ENCODE results near the gene TRIM44.

TRIM44 gene, protein sequence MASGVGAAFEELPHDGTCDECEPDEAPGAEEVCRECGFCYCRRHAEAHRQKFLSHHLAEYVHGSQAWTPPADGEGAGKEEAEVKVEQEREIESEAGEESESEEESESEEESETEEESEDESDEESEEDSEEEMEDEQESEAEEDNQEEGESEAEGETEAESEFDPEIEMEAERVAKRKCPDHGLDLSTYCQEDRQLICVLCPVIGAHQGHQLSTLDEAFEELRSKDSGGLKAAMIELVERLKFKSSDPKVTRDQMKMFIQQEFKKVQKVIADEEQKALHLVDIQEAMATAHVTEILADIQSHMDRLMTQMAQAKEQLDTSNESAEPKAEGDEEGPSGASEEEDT

GRCh38 chr11:35662649-35663407 lies at the start of gene TRIM44:
TSS of gene TRIM44 (plus strand) at chr11:35662775. CDS start at chr11:35663112, 337 bp downstream.
- peak; percentile 86 for DNase-seq

GRCh38 chr11:35614939-35615569 lies 47.5 kb upstream of the TRIM44 start:
- DNase-seq, result no peak

GRCh38 chr11:35615921-35616900 lies 46.4 kb upstream of the TRIM44 start:
- no peak for DNase-seq

GRCh38 chr11:35617316-35617686 lies 45.3 kb upstream of the TRIM44 start:
- DNase-seq, result no peak

DNA sequence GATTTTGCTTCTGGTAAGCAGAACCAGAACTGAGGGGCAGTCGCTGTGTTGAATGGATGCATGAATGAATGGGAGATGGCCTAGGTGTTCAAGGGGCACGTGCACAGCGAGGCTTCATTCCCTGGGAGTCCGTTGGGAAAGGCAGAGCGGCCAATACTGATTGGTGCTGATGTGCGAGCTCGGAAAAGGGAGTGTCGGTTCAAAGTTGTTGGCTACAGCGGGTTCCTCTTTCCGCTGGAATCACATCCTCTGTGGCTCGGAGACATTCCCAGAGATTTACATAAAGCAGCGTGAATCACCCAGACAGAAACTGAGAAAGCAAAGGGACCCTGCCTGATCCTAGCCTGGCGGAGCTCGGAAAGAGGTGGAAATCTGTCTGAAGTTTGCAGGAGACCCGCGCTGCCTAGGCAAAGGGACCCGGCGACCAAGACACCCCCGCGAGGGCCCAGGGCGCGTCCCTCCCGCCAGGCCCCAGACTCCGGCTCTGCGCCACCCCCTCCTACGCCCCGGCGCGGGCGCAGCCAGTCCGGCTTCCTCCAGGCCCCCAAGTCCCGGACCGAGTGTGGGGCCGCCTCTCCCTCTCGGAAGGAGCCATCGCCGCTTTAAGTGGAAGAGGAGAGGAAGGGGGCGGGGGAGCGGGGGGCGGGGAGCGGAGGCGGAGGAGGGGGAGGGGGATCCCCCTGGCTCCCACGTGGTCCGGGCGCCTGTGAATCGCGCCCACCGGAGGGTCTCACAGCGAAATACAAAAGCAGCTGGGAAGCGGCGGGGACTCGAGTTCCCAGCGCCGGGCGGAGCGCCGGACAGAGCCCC lies 44.7 kb upstream of the TRIM44 start, which contains the start of gene FJX1:
Gene FJX1 (plus strand): TSS at position 774 of the 810 bp plus-strand sequence. CDS start 177 bp downstream, outside the sequence.
- peak; percentile 3 for DNase-seq

DNA sequence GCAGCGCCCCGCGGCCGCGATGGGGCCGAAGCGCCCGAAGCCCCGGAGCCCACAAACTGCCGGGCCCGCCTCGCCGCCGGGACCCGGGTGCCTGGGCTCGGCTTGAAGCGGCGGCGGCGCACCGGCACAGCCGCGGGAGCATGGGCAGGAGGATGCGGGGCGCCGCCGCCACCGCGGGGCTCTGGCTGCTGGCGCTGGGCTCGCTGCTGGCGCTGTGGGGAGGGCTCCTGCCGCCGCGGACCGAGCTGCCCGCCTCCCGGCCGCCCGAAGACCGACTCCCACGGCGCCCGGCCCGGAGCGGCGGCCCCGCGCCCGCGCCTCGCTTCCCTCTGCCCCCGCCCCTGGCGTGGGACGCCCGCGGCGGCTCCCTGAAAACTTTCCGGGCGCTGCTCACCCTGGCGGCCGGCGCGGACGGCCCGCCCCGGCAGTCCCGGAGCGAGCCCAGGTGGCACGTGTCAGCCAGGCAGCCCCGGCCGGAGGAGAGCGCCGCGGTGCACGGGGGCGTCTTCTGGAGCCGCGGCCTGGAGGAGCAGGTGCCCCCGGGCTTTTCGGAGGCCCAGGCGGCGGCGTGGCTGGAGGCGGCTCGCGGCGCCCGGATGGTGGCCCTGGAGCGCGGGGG lies 44.0 kb upstream of the TRIM44 start:
- DNase-seq, result no peak

DNA sequence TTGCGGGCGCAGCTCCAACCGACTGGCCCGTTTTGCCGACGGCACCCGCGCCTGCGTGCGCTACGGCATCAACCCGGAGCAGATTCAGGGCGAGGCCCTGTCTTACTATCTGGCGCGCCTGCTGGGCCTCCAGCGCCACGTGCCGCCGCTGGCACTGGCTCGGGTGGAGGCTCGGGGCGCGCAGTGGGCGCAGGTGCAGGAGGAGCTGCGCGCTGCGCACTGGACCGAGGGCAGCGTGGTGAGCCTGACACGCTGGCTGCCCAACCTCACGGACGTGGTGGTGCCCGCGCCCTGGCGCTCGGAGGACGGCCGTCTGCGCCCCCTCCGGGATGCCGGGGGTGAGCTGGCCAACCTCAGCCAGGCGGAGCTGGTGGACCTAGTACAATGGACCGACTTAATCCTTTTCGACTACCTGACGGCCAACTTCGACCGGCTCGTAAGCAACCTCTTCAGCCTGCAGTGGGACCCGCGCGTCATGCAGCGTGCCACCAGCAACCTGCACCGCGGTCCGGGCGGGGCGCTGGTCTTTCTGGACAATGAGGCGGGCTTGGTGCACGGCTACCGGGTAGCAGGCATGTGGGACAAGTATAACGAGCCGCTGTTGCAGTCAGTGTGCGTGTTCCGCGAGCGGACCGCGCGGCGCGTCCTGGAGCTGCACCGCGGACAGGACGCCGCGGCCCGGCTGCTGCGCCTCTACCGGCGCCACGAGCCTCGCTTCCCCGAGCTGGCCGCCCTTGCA lies 43.3 kb upstream of the TRIM44 start:
- peak; percentile 23 for DNase-seq

GRCh38 chr11:35619855-35620640 lies 42.5 kb upstream of the TRIM44 start:
- no peak for DNase-seq

- DNase-seq, result no peak
These were observed 41.8 kb upstream of the TRIM44 start for GRCh38 chr11:35620795-35621194.

DNA sequence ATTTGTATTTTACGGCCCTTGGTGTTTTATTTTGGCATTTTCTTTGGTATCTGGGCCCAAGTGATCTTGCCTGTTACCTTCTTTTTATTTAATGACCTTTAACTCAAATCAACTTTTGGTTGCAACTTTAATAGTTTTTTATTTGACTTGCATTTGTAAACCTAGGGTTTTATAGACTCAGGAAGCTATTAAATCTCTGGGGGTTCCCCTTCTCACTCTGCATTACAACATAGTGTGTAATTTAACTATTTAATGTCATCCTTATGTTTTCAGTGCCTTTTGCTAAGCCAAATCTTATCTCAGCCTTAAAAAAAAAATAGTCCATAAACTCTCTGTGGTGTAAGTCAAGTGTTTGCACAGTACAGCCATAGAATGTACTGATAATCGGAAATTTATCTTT lies 41.0 kb upstream of the TRIM44 start:
- DNase-seq, result no peak

GRCh38 chr11:35622070-35622469 lies 40.5 kb upstream of the TRIM44 start:
- no peak for DNase-seq

DNA sequence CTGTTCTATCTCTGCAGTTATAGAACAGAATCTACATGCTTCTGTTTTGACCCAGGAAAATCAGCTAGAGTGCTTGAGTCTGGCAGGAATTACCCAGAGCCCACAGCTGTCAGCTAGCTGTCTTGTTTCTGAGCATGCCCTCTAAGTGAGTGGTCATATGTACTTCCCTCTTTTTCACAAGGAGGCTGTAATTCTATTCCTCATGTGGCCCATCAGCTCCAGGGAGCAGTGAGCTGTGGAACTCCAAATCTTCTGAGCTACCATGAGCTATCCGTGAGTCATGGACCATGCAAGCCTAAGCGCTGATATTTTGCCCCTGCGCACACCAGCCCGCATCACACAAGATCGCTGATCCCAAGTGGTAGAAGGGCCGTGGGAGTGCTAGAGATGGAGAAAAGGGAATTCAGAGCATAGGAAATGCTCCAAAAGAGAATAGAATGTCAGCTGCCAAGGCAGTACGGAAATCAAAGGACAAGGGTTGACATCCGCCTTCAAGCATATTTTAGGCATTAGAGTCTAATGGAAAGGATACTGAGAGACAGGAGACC lies 38.9 kb upstream of the TRIM44 start:
- DNase-seq, result no peak

- DNase-seq, result no peak
These were observed 38.3 kb upstream of the TRIM44 start for GRCh38 chr11:35624316-35624715.

- DNase-seq, result no peak
These were observed 37.8 kb upstream of the TRIM44 start for GRCh38 chr11:35624781-35625180.

GRCh38 chr11:35626501-35626900 lies 36.1 kb upstream of the TRIM44 start:
- no peak for DNase-seq

DNA sequence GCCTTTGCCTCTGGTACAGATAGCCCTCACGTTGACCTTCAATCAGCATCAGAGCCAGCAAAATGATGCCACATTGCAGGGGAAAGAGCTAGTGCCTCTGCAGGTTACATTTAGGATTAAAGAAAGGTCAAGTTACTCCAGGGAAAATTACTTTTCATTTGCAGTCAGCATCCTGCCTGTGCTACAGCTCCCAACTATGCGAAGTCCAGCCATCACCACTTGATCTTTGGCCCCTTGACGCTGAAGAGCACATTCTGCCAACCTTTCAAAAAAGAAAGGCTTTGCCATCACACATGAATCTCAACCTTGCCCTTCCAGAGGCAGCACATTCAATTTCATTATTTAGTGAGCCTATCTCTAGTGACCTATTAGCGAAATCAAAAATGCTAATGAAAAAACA lies 33.1 kb upstream of the TRIM44 start:
- no peak for DNase-seq

GRCh38 chr11:35629914-35630313 lies 32.7 kb upstream of the TRIM44 start:
- DNase-seq, result no peak

DNA sequence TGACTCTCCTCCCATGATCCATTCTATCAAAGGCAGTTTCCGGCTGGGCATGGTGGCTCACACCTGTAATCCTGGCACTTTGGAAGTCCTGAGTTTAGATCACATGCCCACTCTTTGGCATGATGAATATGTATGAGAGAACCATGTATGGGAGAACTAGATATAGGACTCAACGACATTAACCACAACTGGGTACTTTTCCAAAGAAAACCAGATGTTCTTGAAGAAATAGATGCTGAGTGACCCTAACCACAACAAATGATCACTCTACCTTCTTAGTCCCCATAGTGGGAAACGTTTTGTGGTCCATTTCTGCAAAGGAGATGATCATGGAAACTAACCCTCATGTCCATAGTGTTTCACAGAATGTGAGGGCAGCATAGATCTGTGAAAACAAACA lies 30.7 kb upstream of the TRIM44 start:
- DNase-seq, result no peak

GRCh38 chr11:35632301-35632700 lies 30.3 kb upstream of the TRIM44 start:
- no peak for DNase-seq

Data from activated naive CD4-positive, alpha-beta T cell treated with Interleukin-2 at 50 U/mL for 16 hours (primary cell).